H9 (cell line): ENCODE measurements around the gene TMEM273. TPM values are rescaled to one million over a fixed set of nuclear protein-coding genes. Genes with fewer than 3 reads are reported as not detected.

ENCODE experiments used
- DNase-seq: peaks from one replicate; pipeline ENCODE4 v3.0.0-alpha.2; 2017
- H2AFZ ChIP-seq: one replicate; pipeline ENCODE4 v1.6.1; 2013; ENCODE audit warnings: mild to moderate bottlenecking, low read length, control low read depth, moderate library complexity
- H2AK5ac ChIP-seq: 2 replicates; pipeline ENCODE4 v1.6.1; 2013; ENCODE audit warnings: low read length, control low read depth, mixed read lengths; ENCODE audit not compliant: insufficient read length
- H2BK120ac ChIP-seq: one replicate; pipeline ENCODE4 v1.6.1; 2013; ENCODE audit warnings: low read depth, mild to moderate bottlenecking, low read length, control low read depth, inconsistent platforms; ENCODE audit not compliant: poor library complexity, severe bottlenecking
- H2BK12ac ChIP-seq: 2 replicates; pipeline ENCODE4 v1.6.1; 2013; ENCODE audit warnings: low read length, control low read depth, mixed read lengths, low read depth; ENCODE audit not compliant: insufficient read length
- H2BK15ac ChIP-seq: 2 replicates; pipeline ENCODE4 v1.6.1; 2013; ENCODE audit warnings: low read depth, low read length, control low read depth
- H2BK20ac ChIP-seq: one replicate; pipeline ENCODE4 v1.6.1; 2013; ENCODE audit warnings: low read depth, mild to moderate bottlenecking, low read length, control low read depth, inconsistent platforms; ENCODE audit not compliant: poor library complexity, severe bottlenecking
- H2BK5ac ChIP-seq: 2 replicates; pipeline ENCODE4 v1.6.1; 2013; ENCODE audit warnings: low read length, control low read depth, mixed read lengths; ENCODE audit not compliant: insufficient read length
- H3K14ac ChIP-seq: 2 replicates; pipeline ENCODE4 v1.6.1; 2013; ENCODE audit warnings: low read length, control low read depth; ENCODE audit not compliant: insufficient read depth
- H3K18ac ChIP-seq: 2 replicates; pipeline ENCODE4 v1.6.1; 2013; ENCODE audit warnings: low read depth, mild to moderate bottlenecking, mixed read lengths, low read length, control low read depth; ENCODE audit not compliant: insufficient read length
- H3K23ac ChIP-seq: 2 replicates; pipeline ENCODE4 v1.6.1; 2013; ENCODE audit warnings: low read length, control low read depth, mixed read lengths, low read depth; ENCODE audit not compliant: insufficient read length
- H3K23me2 ChIP-seq: 2 replicates; pipeline ENCODE4 v1.6.1; 2013; ENCODE audit warnings: low read depth, mild to moderate bottlenecking, mixed read lengths, low read length, control low read depth; ENCODE audit not compliant: insufficient read length, poor library complexity, severe bottlenecking
- H3K27ac ChIP-seq: 2 replicates; pipeline ENCODE4 v1.5.1; 2013; ENCODE audit warnings: low read length, control low read depth, mixed read lengths, low read depth; ENCODE audit not compliant: insufficient read length
- H3K27me3 ChIP-seq: 2 replicates; pipeline ENCODE4 v1.6.1; 2013; ENCODE audit warnings: low read length, control low read depth, inconsistent platforms; ENCODE audit not compliant: insufficient read depth
- H3K4ac ChIP-seq: 2 replicates; pipeline ENCODE4 v1.6.1; 2013; ENCODE audit warnings: low read depth, mild to moderate bottlenecking, control low read depth, inconsistent platforms, low read length, moderate library complexity
- H3K4me1 ChIP-seq: 2 replicates; pipeline ENCODE4 v1.6.1; 2013; ENCODE audit warnings: low read length, control low read depth, inconsistent platforms; ENCODE audit not compliant: insufficient read depth
- H3K4me2 ChIP-seq: 2 replicates; pipeline ENCODE4 v1.6.1; 2013; ENCODE audit warnings: low read length, control low read depth, mixed read lengths; ENCODE audit not compliant: insufficient read length, insufficient read depth
- H3K56ac ChIP-seq: 2 replicates; pipeline ENCODE4 v1.6.1; 2013; ENCODE audit warnings: low read depth, mild to moderate bottlenecking, mixed read lengths, low read length, control low read depth; ENCODE audit not compliant: insufficient read length
- H3K79me1 ChIP-seq: 2 replicates; pipeline ENCODE4 v1.6.1; 2013; ENCODE audit warnings: low read depth, mild to moderate bottlenecking, moderate library complexity, low read length, control low read depth, inconsistent platforms; ENCODE audit not compliant: insufficient read depth, poor library complexity, severe bottlenecking
- H3K79me2 ChIP-seq: 2 replicates; pipeline ENCODE4 v1.6.1; 2013; ENCODE audit warnings: low read length, control low read depth, inconsistent platforms; ENCODE audit not compliant: insufficient read depth
- H3K9ac ChIP-seq: 2 replicates; pipeline ENCODE4 v1.6.1; 2013; ENCODE audit warnings: low read length, control low read depth, mixed read lengths; ENCODE audit not compliant: insufficient read length; ENCODE audit errors: extremely low read depth
- H3K9me3 ChIP-seq: one replicate; pipeline ENCODE4 v1.6.1; 2013; ENCODE audit warnings: low read depth, low read length, inconsistent platforms; ENCODE audit not compliant: control insufficient read depth
- H3T11ph ChIP-seq: one replicate; pipeline ENCODE4 v1.6.1; 2013; ENCODE audit warnings: mild to moderate bottlenecking, low read length, control low read depth, inconsistent platforms
- H4K20me1 ChIP-seq: one replicate; pipeline ENCODE4 v1.6.1; 2013; ENCODE audit not compliant: control insufficient read depth, insufficient read length, insufficient read depth
- H4K5ac ChIP-seq: 2 replicates; pipeline ENCODE4 v1.6.1; 2013; ENCODE audit warnings: low read depth, mild to moderate bottlenecking, mixed read lengths, low read length, control low read depth; ENCODE audit not compliant: insufficient read length
- H4K8ac ChIP-seq: replicated peaks from 2 replicates; pipeline ENCODE4 v1.6.1; 2013; ENCODE audit warnings: low read length, control low read depth, mixed read lengths, low read depth; ENCODE audit not compliant: insufficient read length
- H4K91ac ChIP-seq: 2 replicates; pipeline ENCODE4 v1.6.1; 2013; ENCODE audit warnings: low read depth, mild to moderate bottlenecking, moderate library complexity, mixed read lengths, low read length, control low read depth; ENCODE audit not compliant: insufficient read length
- H3K27ac Mint-ChIP-seq, 3 experiments: 2 replicates in 2 of 3; 3 replicates in 1 of 3; pipeline ENCODE4 v1.8.0; 2020 to 2021; ENCODE audit warnings: mixed read lengths in 3 of 3, mild to moderate bottlenecking in 1 of 3, moderate library complexity in 1 of 3
- H3K27me3 Mint-ChIP-seq: 2 replicates; pipeline ENCODE4 v1.8.0; 2021; ENCODE audit warnings: low read depth, mild to moderate bottlenecking, moderate library complexity, mixed read lengths
- H3K36me3 Mint-ChIP-seq, 3 experiments: 2 replicates in 2 of 3; 3 replicates in 1 of 3; pipeline ENCODE4 v1.8.0; 2020 to 2021; ENCODE audit warnings: low read depth in 3 of 3, mixed read lengths in 3 of 3; ENCODE audit not compliant: insufficient read depth in 1 of 3
- H3K4me1 Mint-ChIP-seq, 2 experiments: 2 replicates each; pipeline ENCODE4 v1.8.0; 2020; ENCODE audit warnings: mixed read lengths in 2 of 2
- H3K4me3 Mint-ChIP-seq, 2 experiments: 2 replicates in 1 of 2; 3 replicates in 1 of 2; pipeline ENCODE4 v1.8.0; 2020 to 2021; ENCODE audit warnings: mild to moderate bottlenecking in 2 of 2, mixed read lengths in 2 of 2, moderate library complexity in 1 of 2
- H3K9me3 Mint-ChIP-seq, 2 experiments: 2 replicates in 1 of 2; 3 replicates in 1 of 2; pipeline ENCODE4 v1.8.0; 2020; ENCODE audit warnings: mild to moderate bottlenecking in 2 of 2, mixed read lengths in 2 of 2, moderate library complexity in 1 of 2
- CTCF ChIP-seq: fragments of 200-600 bp; sonication (generic); conservative IDR thresholded peaks from 3 replicates; pipeline ENCODE4 v1.8.0; 2021; ENCODE audit warnings: antibody characterized with exemption, mild to moderate bottlenecking
- WGBS: extraction: QIAGEN DNeasy Blood & Tissue Kit; methylation state at CpG from one replicate; pipeline ENCODE4 v1.1.7; 2013; ENCODE audit warnings: missing lambda C conversion rate, low lambda C conversion rate, mixed read lengths; ENCODE audit not compliant: insufficient read length; ENCODE audit errors: extremely low coverage; 5-methylcytosine and 5-hydroxymethylcytosine counted together
- total RNA-seq: library from RNA; stranded (reverse); gene quantifications from 2 replicates; pipeline ENCODE4 v1.2.1, GENCODE V29; 2021

TMEM273 gene
- total RNA-seq, 1 experiment from 2014 or later, result not detected

GRCh38 chr10:49213211-49213610, 25.0 kb upstream of the TMEM273 start:
- no peak overlapping the region for H3K9ac ChIP-seq
- Mint-ChIP-seq H3K9me3 (no peaks in the 10 kb centered on the region), H3K36me3 (no peaks in the 10 kb centered on the region), H3K4me3 (no peak overlapping the region), H3K27ac (no peak overlapping the region), H3K27me3 (peaks cover 24% of the 10 kb centered on the region), H3K4me1 (peaks cover 7 to 16% of the 10 kb centered on the region in 2 experiments)
- no peak overlapping the region for H3K4ac ChIP-seq
- no peak overlapping the region for H2BK15ac ChIP-seq
- no peaks in the 10 kb centered on the region for H3K9me3 ChIP-seq
- no peak overlapping the region for H2BK20ac ChIP-seq
- no CpG with 5 or more reads among the region's 3 CpGs for WGBS
- no peaks in the 10 kb centered on the region for H3K79me1 ChIP-seq
- no peaks in the 10 kb centered on the region for H3K23me2 ChIP-seq
- H4K5ac ChIP-seq, result no peak overlapping the region
- no peak overlapping the region for H2AK5ac ChIP-seq
- no peak overlapping the region for H3K14ac ChIP-seq
- no peak overlapping the region for H2BK5ac ChIP-seq
- H3T11ph ChIP-seq, result no peak overlapping the region
- H3K56ac ChIP-seq, result no peak overlapping the region
- no peak overlapping the region for H3K4me2 ChIP-seq
- no peak overlapping the region for H4K91ac ChIP-seq
- H4K8ac ChIP-seq, result no peak overlapping the region
- no peak overlapping the region for H3K23ac ChIP-seq
- H2AFZ ChIP-seq, result no peak overlapping the region
- no peaks in the 10 kb centered on the region for H4K20me1 ChIP-seq
- TF ChIP-seq CTCF, result no peak
- no peaks in the 10 kb centered on the region for H3K27me3 ChIP-seq
- H2BK120ac ChIP-seq, result no peak overlapping the region
- H2BK12ac ChIP-seq, result no peak overlapping the region
- H3K4me1 ChIP-seq, result no peaks in the 10 kb centered on the region
- no peak for DNase-seq
- H3K27ac ChIP-seq, result no peak overlapping the region
- H3K79me2 ChIP-seq, result no peaks in the 10 kb centered on the region
- no peak overlapping the region for H3K18ac ChIP-seq
